ENCODE measurements around the gene SLC27A1. TPM values are rescaled to one million over a fixed set of nuclear protein-coding genes. Genes with fewer than 3 reads are reported as not detected.

SLC27A1 gene
- total RNA-seq, 3 donors from 2014 or later (not counting 1 experiment from before 2014, with no cell fraction given) = 12.9 to 26.2 (median 16.3) TPM

- intact Hi-C loops (cut with micrococcal nuclease) = no loop called here
- H3K36me3 ChIP-seq (ENCODE audit: control insufficient read depth, insufficient read depth, low read length) = no peaks in the 10 kb centered on the region
- no peaks in the 10 kb centered on the region for H3K27me3 ChIP-seq (ENCODE audit: control insufficient read depth, insufficient read depth, low read length)
- H3K36me3 Mint-ChIP-seq = no peaks in the 10 kb centered on the region
- H3K4me1 Mint-ChIP-seq = peaks cover 15 to 25% of the 10 kb centered on the region in 2 donors
- WGBS (ENCODE audit: insufficient coverage) = 80% methylated on average over 3 of the region's 4 CpGs
- DNase-seq (peak in 1 of 2 donors; percentile 21), ATAC-seq (no peak)
- no peaks in the 10 kb centered on the region for H3K9me3 Mint-ChIP-seq
- no peaks in the 10 kb centered on the region for H3K27me3 Mint-ChIP-seq (ENCODE audit: low read depth in 2 of 2)
- peaks cover 22% of the 10 kb centered on the region for H3K4me1 ChIP-seq (ENCODE audit: control insufficient read depth, insufficient read depth, low read length)
- TF ChIP-seq, protein P1, sequence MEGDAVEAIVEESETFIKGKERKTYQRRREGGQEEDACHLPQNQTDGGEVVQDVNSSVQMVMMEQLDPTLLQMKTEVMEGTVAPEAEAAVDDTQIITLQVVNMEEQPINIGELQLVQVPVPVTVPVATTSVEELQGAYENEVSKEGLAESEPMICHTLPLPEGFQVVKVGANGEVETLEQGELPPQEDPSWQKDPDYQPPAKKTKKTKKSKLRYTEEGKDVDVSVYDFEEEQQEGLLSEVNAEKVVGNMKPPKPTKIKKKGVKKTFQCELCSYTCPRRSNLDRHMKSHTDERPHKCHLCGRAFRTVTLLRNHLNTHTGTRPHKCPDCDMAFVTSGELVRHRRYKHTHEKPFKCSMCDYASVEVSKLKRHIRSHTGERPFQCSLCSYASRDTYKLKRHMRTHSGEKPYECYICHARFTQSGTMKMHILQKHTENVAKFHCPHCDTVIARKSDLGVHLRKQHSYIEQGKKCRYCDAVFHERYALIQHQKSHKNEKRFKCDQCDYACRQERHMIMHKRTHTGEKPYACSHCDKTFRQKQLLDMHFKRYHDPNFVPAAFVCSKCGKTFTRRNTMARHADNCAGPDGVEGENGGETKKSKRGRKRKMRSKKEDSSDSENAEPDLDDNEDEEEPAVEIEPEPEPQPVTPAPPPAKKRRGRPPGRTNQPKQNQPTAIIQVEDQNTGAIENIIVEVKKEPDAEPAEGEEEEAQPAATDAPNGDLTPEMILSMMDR (IDR thresholded peaks at IDR 0.05) = no peak
- peak overlapping the region; percentile 22 to 54 for H3K27ac Mint-ChIP-seq
- H3K4me3 ChIP-seq (ENCODE audit: low read length) = no peak overlapping the region
- peak overlapping the region; percentile 42 for H3K4me3 Mint-ChIP-seq
- H3K27ac ChIP-seq (ENCODE audit: low read length) = no peak overlapping the region
- no peaks in the 10 kb centered on the region for H3K9me3 ChIP-seq (ENCODE audit: control insufficient read depth, insufficient read depth, low read length)
These were observed 70.9 kb downstream of the SLC27A1 start for GRCh38 chr19:17541184-17541759.

DNA sequence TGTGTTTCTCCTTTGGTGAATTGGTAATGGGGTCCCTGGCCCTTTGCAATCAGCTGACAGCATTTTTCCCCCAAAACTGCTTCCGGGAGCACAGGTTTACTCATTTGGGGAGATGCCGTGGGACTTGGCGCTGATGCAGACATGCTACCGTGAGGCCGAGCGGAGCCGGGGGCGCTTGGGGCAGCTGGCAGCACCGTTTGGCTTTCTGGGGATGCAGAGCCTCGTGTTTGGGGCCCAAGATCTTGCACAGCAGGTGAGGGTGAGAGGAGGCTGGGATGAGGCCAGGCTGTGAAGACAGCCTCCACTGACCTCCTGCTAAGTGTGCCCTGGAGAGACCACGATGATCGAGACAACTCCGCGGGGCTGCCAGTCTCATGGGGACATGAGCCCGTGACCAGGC, 71.7 kb downstream of the SLC27A1 start:
- Mint-ChIP-seq H3K27me3 (ENCODE audit: low read depth in 2 of 2) (no peaks in the 10 kb centered on the region), H3K4me3 (no peak overlapping the region), H3K4me1 (peaks cover 15 to 25% of the 10 kb centered on the region in 2 donors), H3K9me3 (no peaks in the 10 kb centered on the region), H3K27ac (no peak overlapping the region), H3K36me3 (no peaks in the 10 kb centered on the region)
- H3K27ac ChIP-seq (ENCODE audit: low read length) = no peak overlapping the region
- H3K4me1 ChIP-seq (ENCODE audit: control insufficient read depth, insufficient read depth, low read length) = peaks cover 22% of the 10 kb centered on the region
- no peak for ATAC-seq
- no peaks in the 10 kb centered on the region for H3K27me3 ChIP-seq (ENCODE audit: control insufficient read depth, insufficient read depth, low read length)
- DNase-seq = no peak
- intact Hi-C loops (cut with micrococcal nuclease) = no loop called here
- TF ChIP-seq, protein P1 (IDR thresholded peaks at IDR 0.05) = no peak
- no peaks in the 10 kb centered on the region for H3K36me3 ChIP-seq (ENCODE audit: control insufficient read depth, insufficient read depth, low read length)
- WGBS (ENCODE audit: insufficient coverage) = 96% methylated on average over 15 of the region's 15 CpGs
- H3K4me3 ChIP-seq (ENCODE audit: low read length) = no peak overlapping the region
- no peaks in the 10 kb centered on the region for H3K9me3 ChIP-seq (ENCODE audit: control insufficient read depth, insufficient read depth, low read length)

- 94% methylated on average over 14 of the region's 14 CpGs for WGBS (ENCODE audit: insufficient coverage)
- TF ChIP-seq, protein P1 (IDR thresholded peaks at IDR 0.05) = no peak
- no peaks in the 10 kb centered on the region for H3K27me3 ChIP-seq (ENCODE audit: control insufficient read depth, insufficient read depth, low read length)
- no peaks in the 10 kb centered on the region for H3K36me3 ChIP-seq (ENCODE audit: control insufficient read depth, insufficient read depth, low read length)
- no peaks in the 10 kb centered on the region for H3K36me3 Mint-ChIP-seq
- no peak overlapping the region for H3K4me3 Mint-ChIP-seq
- H3K9me3 Mint-ChIP-seq = no peaks in the 10 kb centered on the region
- intact Hi-C loops (cut with micrococcal nuclease) = no loop called here
- H3K4me1 ChIP-seq (ENCODE audit: control insufficient read depth, insufficient read depth, low read length) = peaks cover 19% of the 10 kb centered on the region
- no peak overlapping the region for H3K27ac ChIP-seq (ENCODE audit: low read length)
- H3K4me1 Mint-ChIP-seq = peaks cover 14 to 27% of the 10 kb centered on the region in 2 donors
- H3K27ac Mint-ChIP-seq = no peak overlapping the region
- no peak for ATAC-seq
- H3K4me3 ChIP-seq (ENCODE audit: low read length) = no peak overlapping the region
- no peaks in the 10 kb centered on the region for H3K9me3 ChIP-seq (ENCODE audit: control insufficient read depth, insufficient read depth, low read length)
- H3K27me3 Mint-ChIP-seq (ENCODE audit: low read depth in 2 of 2) = no peaks in the 10 kb centered on the region
- no peak for DNase-seq
These were observed 72.7 kb downstream of the SLC27A1 start for GRCh38 chr19:17542793-17543582.

Measured in natural killer cell (primary cell).